Measurements from ENCODE around the gene TMEM176B.

Gene TMEM176B

GRCh38 chr7:150751702-150752101 is 48.5 kb downstream of the TMEM176B start:
- no peak for DNase-seq (ENCODE audit: low spot score)

DNA sequence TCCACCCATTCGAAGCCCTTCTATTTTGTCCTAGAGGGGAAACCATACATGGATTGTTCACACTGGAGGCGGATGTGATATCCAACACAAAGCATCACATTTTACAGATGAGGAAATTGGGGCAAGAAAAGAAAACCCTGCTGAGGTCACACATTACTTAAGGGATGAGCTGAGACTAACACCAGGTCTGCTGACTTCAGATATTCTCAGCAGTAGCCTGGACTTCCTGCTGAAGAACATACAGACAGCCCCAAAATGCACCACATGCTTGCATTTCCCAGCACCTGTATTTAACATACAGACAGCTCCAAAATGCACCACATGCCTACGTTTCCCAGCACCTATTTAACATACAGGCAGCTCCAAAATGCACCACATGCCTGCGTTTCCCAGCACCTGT is 51.8 kb downstream of the TMEM176B start:
- DNase-seq (ENCODE audit: low spot score) = no peak

GRCh38 chr7:150746921-150747320 is 53.2 kb downstream of the TMEM176B start:
- DNase-seq (ENCODE audit: low spot score) = no peak

GRCh38 chr7:150745876-150746275 is 54.3 kb downstream of the TMEM176B start:
- no peak for DNase-seq (ENCODE audit: low spot score)

- no peak for DNase-seq (ENCODE audit: low spot score)
Observed at GRCh38 chr7:150745086-150745485, 55.1 kb downstream of the TMEM176B start.

DNA sequence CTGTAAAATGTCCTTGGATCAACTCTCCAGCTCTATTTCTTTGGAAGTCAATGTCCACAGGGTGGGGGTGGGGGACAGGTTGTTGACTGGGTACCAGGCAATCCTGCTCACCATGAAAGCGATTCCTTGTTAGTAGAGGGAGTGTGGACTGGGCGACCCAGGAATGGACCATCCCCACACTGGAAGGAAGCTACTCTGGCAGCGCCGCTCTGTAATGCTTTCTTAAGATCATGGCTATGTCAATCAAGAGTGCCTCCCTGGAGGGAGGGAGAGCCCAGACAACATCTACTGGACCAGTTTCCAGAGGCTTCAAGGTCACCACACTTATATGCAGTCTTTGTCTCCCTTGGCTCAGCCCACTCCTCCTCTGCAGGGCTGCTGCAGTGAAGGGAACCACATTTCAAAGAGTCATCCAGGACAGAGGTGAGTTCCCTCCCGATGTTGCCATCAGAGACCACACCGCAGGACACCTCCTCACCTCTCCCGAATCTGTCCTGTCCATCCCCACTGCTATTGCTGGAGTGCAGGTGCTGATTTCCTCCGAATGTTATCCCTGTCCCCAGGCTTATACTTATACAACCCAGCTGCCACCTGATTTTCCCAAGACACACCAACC is 56.0 kb downstream of the TMEM176B start:
- no peak for DNase-seq (ENCODE audit: low spot score)

GRCh38 chr7:150742286-150742968 is 57.7 kb downstream of the TMEM176B start:
- no peak for DNase-seq (ENCODE audit: low spot score)

Data from COLO829 (cell line).